GM06990 (cell line): ENCODE measurements around the gene CCDC88C.
A peak's percentile ranks its signal among the peaks of the same experiment; 100 is the strongest.
"Not testable (repeated sequence)": the region's sequence is repeated elsewhere in the genome, so short reads cannot be mapped to it uniquely, and the experiment has no call there.

Experiments used
- DNase-seq: peaks from one replicate; pipeline ENCODE4 v3.0.0-alpha.2; 2011; ENCODE audit not compliant: insufficient read length; ENCODE audit errors: extremely low read depth
- H3K27me3 ChIP-seq: replicated peaks from 2 replicates; pipeline ENCODE4 v1.6.0; 2011; ENCODE audit warnings: low read length; ENCODE audit not compliant: control insufficient read depth, insufficient read depth
- H3K36me3 ChIP-seq: 2 replicates; pipeline ENCODE4 v1.5.1; 2011; ENCODE audit warnings: low read length; ENCODE audit not compliant: control insufficient read depth, insufficient read depth
- H3K4me3 ChIP-seq: replicated peaks from 2 replicates; pipeline ENCODE4 v1.5.1; 2011; ENCODE audit warnings: low read depth, mild to moderate bottlenecking, control low read depth, low read length
- TF ChIP-seq, protein P1 (sequence below): IDR thresholded peaks from 2 replicates; pipeline ENCODE4 v1.5.1; 2011; ENCODE audit warnings: low read length, control low read depth, mild to moderate bottlenecking, inconsistent platforms; ENCODE audit not compliant: insufficient read depth, poor library complexity, severe bottlenecking

The CCDC88C gene

DNA sequence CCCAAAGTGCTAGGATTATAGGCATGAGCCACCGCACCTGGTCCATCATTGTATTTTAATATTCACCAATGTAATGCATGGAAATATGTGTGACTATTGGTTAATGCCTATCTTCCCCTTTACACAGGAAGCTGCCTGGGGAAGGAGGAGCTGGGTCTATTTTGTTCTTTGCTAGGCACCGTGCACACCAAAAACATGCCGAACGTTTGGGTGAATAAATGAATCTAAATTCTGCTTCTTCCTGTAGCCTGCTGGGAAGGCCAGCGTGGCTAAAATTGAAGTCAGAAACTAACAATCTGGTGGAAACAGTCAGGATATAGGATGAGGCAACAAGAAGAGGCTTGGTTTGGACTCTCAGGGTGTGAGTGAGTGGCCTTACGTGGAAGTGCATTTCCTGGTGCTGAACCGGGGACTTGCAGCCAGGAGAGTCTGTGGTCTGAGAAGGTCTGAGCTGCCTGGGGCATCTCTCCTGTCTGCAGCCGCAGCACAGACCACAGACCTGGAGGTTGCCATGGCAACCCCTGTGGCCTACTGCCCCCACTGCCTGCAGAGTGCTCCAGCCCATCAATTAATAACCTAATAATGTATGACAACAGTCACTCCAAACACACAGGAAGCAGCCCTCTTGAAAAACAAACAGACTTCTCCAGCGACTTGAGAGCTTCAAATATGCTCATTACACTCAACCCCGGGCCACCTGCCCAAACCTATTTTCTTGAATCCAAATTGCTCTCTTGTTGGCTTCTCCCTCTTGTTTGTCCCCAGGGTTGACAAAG lies 167.6 kb downstream of the CCDC88C start:
- TF ChIP-seq, protein P1, sequence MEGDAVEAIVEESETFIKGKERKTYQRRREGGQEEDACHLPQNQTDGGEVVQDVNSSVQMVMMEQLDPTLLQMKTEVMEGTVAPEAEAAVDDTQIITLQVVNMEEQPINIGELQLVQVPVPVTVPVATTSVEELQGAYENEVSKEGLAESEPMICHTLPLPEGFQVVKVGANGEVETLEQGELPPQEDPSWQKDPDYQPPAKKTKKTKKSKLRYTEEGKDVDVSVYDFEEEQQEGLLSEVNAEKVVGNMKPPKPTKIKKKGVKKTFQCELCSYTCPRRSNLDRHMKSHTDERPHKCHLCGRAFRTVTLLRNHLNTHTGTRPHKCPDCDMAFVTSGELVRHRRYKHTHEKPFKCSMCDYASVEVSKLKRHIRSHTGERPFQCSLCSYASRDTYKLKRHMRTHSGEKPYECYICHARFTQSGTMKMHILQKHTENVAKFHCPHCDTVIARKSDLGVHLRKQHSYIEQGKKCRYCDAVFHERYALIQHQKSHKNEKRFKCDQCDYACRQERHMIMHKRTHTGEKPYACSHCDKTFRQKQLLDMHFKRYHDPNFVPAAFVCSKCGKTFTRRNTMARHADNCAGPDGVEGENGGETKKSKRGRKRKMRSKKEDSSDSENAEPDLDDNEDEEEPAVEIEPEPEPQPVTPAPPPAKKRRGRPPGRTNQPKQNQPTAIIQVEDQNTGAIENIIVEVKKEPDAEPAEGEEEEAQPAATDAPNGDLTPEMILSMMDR, result no peak
- Histone ChIP-seq H3K36me3 (no peaks in the 10 kb centered on the region), H3K4me3 (no peak overlapping the region; the same call in 1 of the 2 replicates), H3K27me3 (no peaks in the 10 kb centered on the region)
- DNase-seq, result peak; percentile 86

DNA sequence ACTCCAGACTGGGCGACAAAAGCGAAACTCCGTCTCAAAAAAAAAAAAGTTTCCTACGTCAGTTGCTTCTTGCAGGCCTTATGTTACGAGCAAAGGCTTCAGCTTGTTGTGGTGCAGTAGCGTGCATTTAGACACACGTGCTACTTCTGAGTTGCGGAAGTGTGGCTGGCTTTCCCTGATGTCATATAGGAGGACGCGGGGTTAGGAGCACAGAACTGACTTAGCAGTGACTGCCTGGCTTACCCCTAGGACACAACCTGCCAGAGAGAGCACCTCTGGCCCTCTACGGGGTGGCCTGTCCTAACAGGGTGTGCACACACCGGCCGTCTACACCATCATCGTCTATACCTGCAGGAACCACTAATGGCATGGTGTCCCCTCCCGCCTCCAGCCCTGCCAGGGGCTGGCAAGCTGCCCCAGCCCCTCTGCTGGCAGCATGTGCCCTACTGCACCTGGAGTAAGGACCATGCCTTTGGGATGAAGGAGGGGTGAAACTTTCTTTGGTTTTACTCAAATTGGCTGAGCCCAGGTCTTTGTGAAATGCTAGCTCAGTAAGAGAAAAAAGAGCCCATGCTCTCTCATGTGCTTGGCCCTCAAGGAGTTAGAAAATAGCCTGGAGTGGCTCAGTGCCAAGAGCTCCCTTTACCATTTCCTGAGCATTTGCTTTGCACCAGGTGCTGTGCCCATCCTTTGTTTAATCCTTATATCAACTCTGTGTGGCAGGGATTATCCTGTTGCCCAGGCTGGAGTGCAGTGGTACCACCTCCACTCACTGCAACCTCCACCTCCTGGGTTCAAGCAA lies 171.4 kb downstream of the CCDC88C start:
- TF ChIP-seq, protein P1, result no peak
- no peak for DNase-seq
- Histone ChIP-seq H3K4me3 (no peak overlapping the region), H3K27me3 (no peaks in the 10 kb centered on the region), H3K36me3 (no peaks in the 10 kb centered on the region)

DNA sequence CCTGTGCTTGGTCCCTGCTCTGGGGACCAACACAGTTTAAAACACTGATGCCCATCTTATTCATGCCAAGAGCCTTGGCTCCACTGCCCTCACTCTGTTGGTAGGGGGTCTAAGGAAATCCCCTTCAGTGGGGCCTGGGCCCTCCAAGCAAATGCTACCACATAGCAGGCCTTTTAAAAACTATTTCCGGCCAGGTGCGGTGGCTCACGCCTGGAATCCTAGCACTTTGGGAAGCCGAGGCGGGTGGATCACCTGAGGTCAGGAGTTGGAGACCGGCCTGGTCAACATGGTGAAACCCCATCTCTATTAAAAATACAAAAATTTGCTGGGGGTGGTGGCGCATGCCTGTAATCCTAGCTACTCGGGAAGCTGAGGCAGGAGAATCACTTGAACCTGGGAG lies 172.0 kb downstream of the CCDC88C start:
- H3K36me3 ChIP-seq, H3K4me3 ChIP-seq, H3K27me3 ChIP-seq, DNase-seq: not testable (repeated sequence)

DNA sequence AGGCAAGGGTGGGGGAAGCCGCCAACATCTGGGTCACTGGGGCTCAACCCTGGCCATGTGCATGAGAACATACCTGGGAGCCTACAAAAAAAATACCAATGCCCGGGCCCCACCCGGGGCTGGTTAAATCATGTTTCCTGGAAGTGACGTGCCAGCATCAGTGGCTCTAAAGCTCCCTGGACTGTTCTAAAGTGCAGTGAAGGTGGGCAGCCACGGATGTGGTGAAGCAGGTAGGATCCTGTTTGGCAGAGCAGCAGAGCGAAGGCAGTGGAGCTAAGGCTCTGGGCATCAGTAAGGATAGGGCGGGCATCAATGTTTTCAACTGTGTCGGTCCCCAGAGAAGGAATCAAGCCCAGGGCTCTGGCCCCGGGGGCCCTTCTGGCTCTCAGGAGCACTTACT lies 172.6 kb downstream of the CCDC88C start:
- Histone ChIP-seq H3K27me3 (no peaks in the 10 kb centered on the region), H3K4me3 (no peak overlapping the region), H3K36me3 (no peaks in the 10 kb centered on the region)
- TF ChIP-seq, protein P1, result no peak
- DNase-seq, result no peak

DNA sequence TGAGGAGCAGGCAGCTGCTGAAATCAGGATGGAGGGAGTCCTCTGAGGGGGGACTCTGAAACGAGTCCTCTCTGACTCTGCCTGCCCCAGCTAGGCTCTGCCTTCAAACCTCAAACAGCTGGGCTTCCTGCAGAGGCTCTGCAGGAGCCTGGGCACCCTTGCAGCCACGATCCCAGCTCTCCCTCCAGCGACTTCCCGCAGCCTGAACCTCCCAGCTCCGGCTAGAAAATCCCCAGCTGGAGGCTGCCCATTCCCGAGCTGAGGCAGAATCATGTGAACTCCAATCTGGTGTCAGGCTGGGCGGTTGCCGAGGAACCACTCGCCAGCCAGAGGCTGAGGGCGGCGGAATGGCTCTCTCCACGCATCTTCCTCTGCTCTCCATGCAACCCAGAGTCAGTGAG lies 173.1 kb downstream of the CCDC88C start, which contains the start of gene GPR68:
GPR68 (minus strand) TSS at position 204 of the 401 bp plus-strand sequence. CDS start 9,654 bp downstream, outside the sequence.
- no peaks in the 10 kb centered on the region for H3K36me3 ChIP-seq
- H3K4me3 ChIP-seq, result peak within 1 kb of the TSS; percentile 13; the same call in 1 of the 2 replicates
- TF ChIP-seq, protein P1, result no peak
- DNase-seq, result no peak
- H3K27me3 ChIP-seq, result no peaks in the 10 kb centered on the region

DNA sequence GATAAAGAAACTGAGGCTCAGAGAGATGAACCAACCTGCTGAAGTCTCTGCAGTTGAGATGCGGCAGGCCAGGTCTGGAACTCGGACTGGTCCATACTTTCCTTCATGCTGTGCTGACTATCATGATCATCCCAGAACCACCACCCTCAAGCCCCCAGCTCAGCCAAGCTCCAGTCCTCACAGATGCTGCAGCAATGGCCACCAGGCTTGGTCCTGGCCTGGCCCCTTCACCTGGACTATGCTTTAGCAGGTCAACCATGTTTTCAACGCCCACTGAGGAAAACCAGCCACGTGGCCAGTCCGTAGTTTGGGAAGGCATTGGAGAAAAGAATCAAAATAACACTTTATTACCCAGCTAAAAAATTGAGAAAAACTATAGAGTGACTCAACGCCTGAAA lies 174.5 kb downstream of the CCDC88C start:
- no peaks in the 10 kb centered on the region for H3K27me3 ChIP-seq
- peak overlapping the region; percentile 4 for H3K4me3 ChIP-seq
- TF ChIP-seq, protein P1, result no peak
- no peak for DNase-seq
- no peaks in the 10 kb centered on the region for H3K36me3 ChIP-seq
